ENCODE results near the gene GRIP1.

DNA sequence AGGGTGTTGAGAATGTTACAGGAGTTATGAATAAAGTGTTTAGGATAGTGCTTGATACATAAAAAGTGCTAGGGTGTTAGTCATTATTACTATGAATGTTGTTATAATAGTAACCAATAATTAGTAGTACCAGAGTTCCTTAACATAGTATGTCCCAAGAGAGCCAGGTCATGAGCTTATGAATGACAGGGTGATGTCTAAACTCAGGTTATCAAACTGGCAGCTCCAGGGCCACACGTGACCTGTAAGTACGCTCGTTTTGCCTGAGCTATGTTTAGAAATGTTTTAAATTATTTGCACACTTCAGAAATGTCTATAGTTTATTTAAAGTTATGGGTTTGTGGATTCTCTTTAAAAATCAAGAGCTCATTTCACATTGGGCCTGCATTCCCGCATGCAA is 14.1 kb upstream of the GRIP1 start:
- TF ChIP-seq SUZ12 (IDR thresholded peaks at IDR 0.05; ENCODE audit: extremely low read depth, insufficient read depth, insufficient read length) (no peak), YY1 (IDR thresholded peaks at IDR 0.05; ENCODE audit: insufficient read depth, insufficient read length) (no peak)

Data from NT2/D1 (cell line).